ENCODE measurements around the gene HSD11B2. TPM values are rescaled to one million over a fixed set of nuclear protein-coding genes. Genes with fewer than 3 reads are reported as not detected.
A peak's percentile ranks its signal among the peaks of the same experiment; 100 is the strongest.

HSD11B2 gene
- total RNA-seq, 1 experiment from 2014 or later: 33.5 TPM

DNA sequence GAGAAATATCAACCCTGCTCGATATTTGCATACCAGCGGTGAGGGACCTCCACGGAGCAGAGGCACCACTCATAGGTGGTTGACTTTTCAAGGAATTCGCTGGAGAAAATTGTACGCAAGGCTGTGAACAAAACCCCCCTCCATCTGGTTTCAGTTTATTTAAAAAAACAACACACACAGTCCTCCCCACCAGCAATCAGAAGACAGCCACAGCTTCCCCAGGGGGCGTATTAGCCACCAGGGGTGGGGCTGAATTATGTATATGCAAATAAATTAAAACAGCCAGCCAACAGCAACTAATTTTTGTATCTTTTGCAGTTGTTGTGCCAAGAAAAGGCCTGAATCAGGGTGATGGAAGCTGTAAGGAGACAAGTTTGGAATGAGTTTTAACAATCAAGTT is 5.9 kb upstream of the HSD11B2 start:
- no peak overlapping the region for H3K9ac ChIP-seq (ENCODE audit: extremely low read depth, insufficient read length, low read length)
- H2BK20ac ChIP-seq (ENCODE audit: low read depth, low read length, poor library complexity, severe bottlenecking): no peak overlapping the region
- H3T11ph ChIP-seq (ENCODE audit: low read length): no peak overlapping the region
- H3K23me2 ChIP-seq (ENCODE audit: insufficient read length, low read depth, low read length, poor library complexity, severe bottlenecking): peaks cover under 1% of the 10 kb centered on the region
- Mint-ChIP-seq H3K9me3 (peaks cover 0 to under 1% of the 10 kb centered on the region in 2 experiments; a peak in 1 of 5 replicates), H3K27ac (peak overlapping the region; percentile 81 to 95 (median 88); a peak in 5 of 7 replicates), H3K27me3 (ENCODE audit: low read depth) (peaks cover 13% of the 10 kb centered on the region), H3K36me3 (ENCODE audit: insufficient read depth in 1 of 3, low read depth in 3 of 3) (no peaks in the 10 kb centered on the region; a peak in 1 of 7 replicates), H3K4me1 (peaks cover 71% of the 10 kb centered on the region in 2 experiments), H3K4me3 (peak overlapping the region; percentile 49 to 67; a peak in 4 of 5 replicates)
- H4K8ac ChIP-seq (replicated peaks; ENCODE audit: insufficient read length, low read depth, low read length): no peak overlapping the region
- WGBS (ENCODE audit: extremely low coverage, insufficient read length, low lambda C conversion rate): no CpG with 5 or more reads among the region's 6 CpGs
- no peak overlapping the region for H2AFZ ChIP-seq (ENCODE audit: low read length)
- H3K27me3 ChIP-seq (ENCODE audit: insufficient read depth, low read length): no peaks in the 10 kb centered on the region; the same call in 1 of the 2 replicates
- H3K56ac ChIP-seq (ENCODE audit: insufficient read length, low read depth, low read length): no peak overlapping the region
- no peak overlapping the region for H2BK5ac ChIP-seq (ENCODE audit: insufficient read length, low read length)
- no peak overlapping the region for H3K18ac ChIP-seq (ENCODE audit: insufficient read length, low read depth, low read length)
- no peak overlapping the region for H3K23ac ChIP-seq (ENCODE audit: insufficient read length, low read depth, low read length)
- H3K4ac ChIP-seq (ENCODE audit: low read depth, low read length): no peak overlapping the region
- no peak for DNase-seq
- H3K9me3 ChIP-seq (ENCODE audit: control insufficient read depth, low read depth, low read length): no peaks in the 10 kb centered on the region
- no peaks in the 10 kb centered on the region for H4K20me1 ChIP-seq (ENCODE audit: control insufficient read depth, insufficient read depth, insufficient read length)
- H3K4me2 ChIP-seq (ENCODE audit: insufficient read depth, insufficient read length, low read length): peak overlapping the region; percentile 81
- H2AK5ac ChIP-seq (ENCODE audit: insufficient read length, low read length): no peak overlapping the region
- 0 out of 2 replicates have a peak overlapping the region, but pooled peaks have one; percentile 19 for H3K14ac ChIP-seq (ENCODE audit: insufficient read depth, low read length)
- no peaks in the 10 kb centered on the region; the same call in 1 of the 2 replicates for H3K79me2 ChIP-seq (ENCODE audit: insufficient read depth, low read length)
- no peak overlapping the region for H2BK15ac ChIP-seq (ENCODE audit: low read depth, low read length)
- no peak overlapping the region for H4K91ac ChIP-seq (ENCODE audit: insufficient read length, low read depth, low read length)
- H3K27ac ChIP-seq (ENCODE audit: insufficient read length, low read depth, low read length): peak overlapping the region; percentile 89
- H2BK12ac ChIP-seq (ENCODE audit: insufficient read length, low read depth, low read length): no peak overlapping the region
- peaks cover 32% of the 10 kb centered on the region for H3K4me1 ChIP-seq (ENCODE audit: insufficient read depth, low read length)
- no peaks in the 10 kb centered on the region for H3K79me1 ChIP-seq (ENCODE audit: insufficient read depth, low read depth, low read length, poor library complexity, severe bottlenecking)
- H2BK120ac ChIP-seq (ENCODE audit: low read depth, low read length, poor library complexity, severe bottlenecking): no peak overlapping the region
- TF ChIP-seq, protein P1, sequence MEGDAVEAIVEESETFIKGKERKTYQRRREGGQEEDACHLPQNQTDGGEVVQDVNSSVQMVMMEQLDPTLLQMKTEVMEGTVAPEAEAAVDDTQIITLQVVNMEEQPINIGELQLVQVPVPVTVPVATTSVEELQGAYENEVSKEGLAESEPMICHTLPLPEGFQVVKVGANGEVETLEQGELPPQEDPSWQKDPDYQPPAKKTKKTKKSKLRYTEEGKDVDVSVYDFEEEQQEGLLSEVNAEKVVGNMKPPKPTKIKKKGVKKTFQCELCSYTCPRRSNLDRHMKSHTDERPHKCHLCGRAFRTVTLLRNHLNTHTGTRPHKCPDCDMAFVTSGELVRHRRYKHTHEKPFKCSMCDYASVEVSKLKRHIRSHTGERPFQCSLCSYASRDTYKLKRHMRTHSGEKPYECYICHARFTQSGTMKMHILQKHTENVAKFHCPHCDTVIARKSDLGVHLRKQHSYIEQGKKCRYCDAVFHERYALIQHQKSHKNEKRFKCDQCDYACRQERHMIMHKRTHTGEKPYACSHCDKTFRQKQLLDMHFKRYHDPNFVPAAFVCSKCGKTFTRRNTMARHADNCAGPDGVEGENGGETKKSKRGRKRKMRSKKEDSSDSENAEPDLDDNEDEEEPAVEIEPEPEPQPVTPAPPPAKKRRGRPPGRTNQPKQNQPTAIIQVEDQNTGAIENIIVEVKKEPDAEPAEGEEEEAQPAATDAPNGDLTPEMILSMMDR (conservative IDR thresholded peaks at IDR 0.05): no peak
- H4K5ac ChIP-seq (ENCODE audit: insufficient read length, low read depth, low read length): no peak overlapping the region

Measured in H9 (cell line).